ENCODE results near the gene CHST7.
A peak's percentile ranks its signal among the peaks of the same experiment; 100 is the strongest.

Gene CHST7

DNA sequence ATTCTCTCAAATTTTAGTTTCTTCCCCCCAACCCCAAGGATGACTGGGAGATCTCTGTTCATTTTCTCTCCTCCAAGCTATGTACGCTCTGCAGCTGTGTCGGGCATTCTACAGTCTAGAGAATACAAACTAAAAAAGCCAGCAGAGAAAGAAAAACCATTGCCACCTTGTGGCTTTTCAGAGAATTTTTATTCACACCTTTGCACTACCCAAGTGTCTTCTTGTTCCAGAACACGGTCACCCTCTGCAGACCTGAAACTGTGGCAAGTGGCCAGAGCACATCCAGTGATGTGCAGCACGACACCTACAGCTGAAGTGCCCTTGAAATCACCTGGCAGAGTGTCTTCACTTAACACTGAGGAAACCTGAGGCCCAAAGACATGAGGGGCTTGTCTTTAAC lies 68.6 kb downstream of the CHST7 start:
- TF ChIP-seq, protein P1, sequence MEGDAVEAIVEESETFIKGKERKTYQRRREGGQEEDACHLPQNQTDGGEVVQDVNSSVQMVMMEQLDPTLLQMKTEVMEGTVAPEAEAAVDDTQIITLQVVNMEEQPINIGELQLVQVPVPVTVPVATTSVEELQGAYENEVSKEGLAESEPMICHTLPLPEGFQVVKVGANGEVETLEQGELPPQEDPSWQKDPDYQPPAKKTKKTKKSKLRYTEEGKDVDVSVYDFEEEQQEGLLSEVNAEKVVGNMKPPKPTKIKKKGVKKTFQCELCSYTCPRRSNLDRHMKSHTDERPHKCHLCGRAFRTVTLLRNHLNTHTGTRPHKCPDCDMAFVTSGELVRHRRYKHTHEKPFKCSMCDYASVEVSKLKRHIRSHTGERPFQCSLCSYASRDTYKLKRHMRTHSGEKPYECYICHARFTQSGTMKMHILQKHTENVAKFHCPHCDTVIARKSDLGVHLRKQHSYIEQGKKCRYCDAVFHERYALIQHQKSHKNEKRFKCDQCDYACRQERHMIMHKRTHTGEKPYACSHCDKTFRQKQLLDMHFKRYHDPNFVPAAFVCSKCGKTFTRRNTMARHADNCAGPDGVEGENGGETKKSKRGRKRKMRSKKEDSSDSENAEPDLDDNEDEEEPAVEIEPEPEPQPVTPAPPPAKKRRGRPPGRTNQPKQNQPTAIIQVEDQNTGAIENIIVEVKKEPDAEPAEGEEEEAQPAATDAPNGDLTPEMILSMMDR (IDR thresholded peaks at IDR 0.05; ENCODE audit: insufficient read depth, low read depth, low read length, missing control alignments): peak; percentile 10
- no peak overlapping the region for H3K4me3 ChIP-seq (ENCODE audit: low read depth, low read length)
- DNase-seq (ENCODE audit: low read depth): peak; percentile 47

DNA sequence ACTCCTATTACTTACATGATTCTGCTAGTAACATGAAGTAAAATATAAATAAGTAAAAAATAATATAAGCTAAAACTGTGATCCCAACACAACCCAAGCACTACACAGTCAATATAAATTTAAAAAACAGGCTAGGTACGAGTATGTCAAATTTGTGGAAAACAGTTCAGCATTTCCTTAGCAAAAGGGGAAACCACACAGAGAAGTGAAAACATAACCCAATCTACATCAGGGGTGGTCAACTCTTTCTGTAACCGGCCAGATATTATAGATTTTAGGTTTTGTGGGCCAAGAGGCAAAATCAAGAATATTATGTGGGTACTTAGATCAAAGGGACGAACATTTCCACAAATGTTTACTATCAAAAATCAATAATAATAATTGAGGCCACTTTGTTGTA lies 70.1 kb downstream of the CHST7 start:
- TF ChIP-seq, protein P1 (IDR thresholded peaks at IDR 0.05; ENCODE audit: insufficient read depth, low read depth, low read length, missing control alignments): no peak
- H3K4me3 ChIP-seq (ENCODE audit: low read depth, low read length): no peak overlapping the region
- no peak for DNase-seq (ENCODE audit: low read depth)

DNA sequence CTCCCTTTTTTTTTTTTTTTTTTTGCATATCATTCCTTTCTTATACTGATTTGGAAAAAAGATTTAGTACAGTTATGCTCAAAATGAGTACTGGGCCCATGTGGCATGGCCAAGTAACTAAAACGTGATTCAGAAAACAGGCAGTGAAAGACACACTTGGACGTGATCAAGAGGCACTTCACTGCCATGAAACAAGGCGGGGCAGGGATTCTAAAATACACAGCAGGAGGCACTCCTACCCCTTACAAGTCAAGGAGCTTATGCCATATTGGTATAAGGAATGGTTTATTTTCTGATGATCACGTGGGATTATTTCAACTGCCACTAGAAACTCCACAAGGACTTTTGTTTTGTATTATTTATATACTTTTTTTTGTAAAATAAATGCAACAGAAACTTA lies 72.0 kb downstream of the CHST7 start:
- TF ChIP-seq, protein P1 (IDR thresholded peaks at IDR 0.05; ENCODE audit: insufficient read depth, low read depth, low read length, missing control alignments): no peak
- no peak for DNase-seq (ENCODE audit: low read depth)
- H3K4me3 ChIP-seq (ENCODE audit: low read depth, low read length): no peak overlapping the region

DNA sequence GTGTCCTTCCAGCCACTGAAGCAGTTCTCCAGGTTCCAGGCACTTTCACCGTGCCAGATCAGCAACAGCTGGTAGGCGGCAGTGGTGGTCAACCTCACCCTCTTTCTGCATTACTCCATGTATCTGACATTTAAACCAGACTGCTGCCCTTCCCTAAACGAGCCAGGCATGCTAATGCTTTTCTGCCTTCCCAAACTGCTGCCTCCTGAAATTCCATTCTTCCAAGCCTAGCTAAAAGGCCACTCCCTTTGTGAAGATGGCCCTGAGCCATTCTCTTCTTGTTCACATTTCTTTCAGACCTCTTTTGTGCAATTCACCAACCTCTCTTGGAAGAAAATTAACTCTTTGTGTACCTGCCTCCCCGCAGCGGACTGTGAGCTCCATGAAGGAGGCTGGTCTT lies 73.7 kb downstream of the CHST7 start:
- no peak overlapping the region for H3K4me3 ChIP-seq (ENCODE audit: low read depth, low read length)
- DNase-seq (ENCODE audit: low read depth): no peak
- TF ChIP-seq, protein P1 (IDR thresholded peaks at IDR 0.05; ENCODE audit: insufficient read depth, low read depth, low read length, missing control alignments): no peak

All from GM12865 (cell line).